Prostate gland (tissue), 2 donors: Measurements from ENCODE around the gene UNC5A.

Experiments used
- CTCF ChIP-seq, 4 experiments: fragments of 200-600 bp in 2 of 4; fragments of 450-650 bp in 2 of 4; sonication (generic) in 2 of 4; IDR thresholded peaks; 1 replicate in 3 of 4; 2 replicates in 1 of 4; pipeline ENCODE4 v1.5.1; 2016 to 2019; ENCODE audit warnings: antibody characterized with exemption in 4 of 4, mild to moderate bottlenecking in 2 of 4, moderate library complexity in 2 of 4
- POLR2A ChIP-seq: fragments of 450-650 bp; IDR thresholded peaks from one replicate; pipeline ENCODE4 v1.6.1; 2016; ENCODE audit warnings: antibody characterized with exemption, mild to moderate bottlenecking
- POLR2AphosphoS5 ChIP-seq: sonication (generic); formaldehyde crosslinking; IDR thresholded peaks from one replicate; pipeline ENCODE4 v1.6.1; 2017; ENCODE audit warnings: antibody characterized with exemption

GRCh38 chr5:176901260-176902101, 91.1 kb downstream of the UNC5A start:
- no peak for TF ChIP-seq CTCF (IDR thresholded peaks at IDR 0.05)
- no peak for TF ChIP-seq POLR2A
- TF ChIP-seq POLR2AphosphoS5 = no peak
